Ecto neural progenitor cell (in vitro differentiated cells): ENCODE data around the gene CAMK4.

Experiments
- DNase-seq: peaks from one replicate; pipeline ENCODE4 v3.0.0-alpha.2; 2018; ENCODE audit warnings: low spot score

The CAMK4 gene

DNA sequence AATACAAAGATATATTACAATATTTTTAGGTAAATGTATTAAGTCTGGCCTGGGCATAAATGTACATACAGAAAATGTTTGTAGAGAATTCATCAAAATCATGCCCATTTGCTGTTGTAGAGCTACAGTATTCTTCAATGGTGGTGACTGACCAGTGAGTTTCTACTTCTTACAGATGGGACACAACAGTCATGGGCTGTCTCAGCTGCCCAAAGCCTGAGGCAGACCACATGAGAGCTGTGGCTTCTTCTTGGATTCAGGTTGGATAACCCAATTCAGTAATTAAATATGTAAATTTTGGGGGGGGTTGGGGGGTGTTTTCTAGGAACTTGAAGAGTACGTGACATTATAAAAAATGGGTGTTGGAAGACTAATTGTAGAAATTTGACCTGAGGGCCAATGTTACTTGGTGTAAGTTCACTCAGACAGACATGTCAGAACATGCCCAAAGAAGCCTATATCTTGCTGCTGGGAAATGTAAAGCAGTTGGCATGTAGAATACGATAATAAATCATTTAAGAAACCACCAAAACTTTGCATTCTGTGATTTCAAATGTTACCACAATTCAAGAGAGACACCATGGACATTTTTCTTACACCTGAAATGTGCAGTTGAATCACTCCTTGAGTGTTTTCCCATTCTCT, 270.3 kb downstream of the CAMK4 start:
- DNase-seq = no peak

DNA sequence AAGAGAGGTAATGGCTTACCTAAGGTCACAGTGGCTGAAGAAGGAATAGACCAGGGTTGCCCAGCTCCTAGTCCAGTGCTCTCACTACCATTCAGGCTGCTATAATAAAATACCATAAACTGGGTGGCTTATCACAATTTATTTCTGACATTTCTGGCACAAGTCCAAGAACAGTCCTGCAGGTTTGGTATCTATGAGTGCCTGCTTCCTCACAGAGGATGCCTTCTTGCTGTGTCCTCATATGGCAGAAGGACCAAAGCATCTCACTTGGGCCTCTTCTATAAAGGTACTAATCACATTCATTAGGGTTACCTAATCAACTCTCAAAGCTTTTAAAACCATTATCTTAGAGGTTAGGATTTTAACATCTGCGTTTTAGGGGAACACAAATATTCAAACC, 271.0 kb downstream of the CAMK4 start:
- no peak for DNase-seq

GRCh38 chr5:111498346-111498745, 274.2 kb downstream of the CAMK4 start:
- no peak for DNase-seq

- DNase-seq = no peak
Observed at GRCh38 chr5:111502956-111503355, 278.8 kb downstream of the CAMK4 start.

GRCh38 chr5:111505096-111505495, 280.9 kb downstream of the CAMK4 start:
- DNase-seq = no peak

DNA sequence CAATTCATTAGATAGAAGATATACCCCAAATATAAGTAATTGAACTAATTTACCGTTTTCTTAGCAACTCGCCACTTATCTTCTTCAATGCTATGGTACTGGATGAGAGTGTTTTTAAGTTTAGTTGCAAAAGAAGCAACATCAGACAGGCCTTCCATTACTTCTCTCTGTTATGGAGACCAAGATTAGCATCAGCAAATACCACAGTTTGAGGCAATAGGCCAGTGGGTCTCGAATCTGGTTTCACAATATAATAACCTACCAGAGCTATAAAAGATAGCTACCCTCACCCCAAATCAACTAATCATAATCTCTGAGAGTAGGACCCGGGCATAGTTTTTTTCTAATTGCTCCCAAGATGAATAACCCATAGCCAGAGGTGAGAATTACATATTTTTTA, 283.1 kb downstream of the CAMK4 start:
- DNase-seq = no peak

DNA sequence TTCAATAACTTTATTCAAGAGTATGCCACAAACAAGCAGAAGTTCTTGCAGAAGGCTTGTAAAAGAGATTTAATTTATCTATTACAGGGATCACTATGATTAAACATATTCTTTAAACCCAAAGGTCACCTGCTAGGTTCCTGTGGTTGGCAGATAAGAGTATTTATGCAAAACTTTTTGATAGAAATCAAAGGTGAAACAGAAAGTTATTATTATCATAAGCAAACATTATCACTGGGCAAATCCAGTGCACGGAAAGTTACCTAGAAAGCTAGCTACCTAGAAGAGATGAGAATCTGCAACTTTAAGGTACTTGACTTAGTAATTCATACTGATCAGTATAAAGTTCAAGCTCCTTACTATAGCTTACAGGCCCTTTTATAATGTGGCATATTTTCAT, 284.9 kb downstream of the CAMK4 start:
- DNase-seq = no peak

GRCh38 chr5:111511174-111511830, 287.1 kb downstream of the CAMK4 start:
- DNase-seq = no peak

- no peak for DNase-seq
Observed at GRCh38 chr5:111511831-111512374, 287.7 kb downstream of the CAMK4 start.

GRCh38 chr5:111512375-111513130, 288.4 kb downstream of the CAMK4 start, which contains the start of gene STARD4:
STARD4 (minus strand) TSS chr5:111512535; CDS start chr5:111507433, 5,102 bp downstream.
- peak; percentile 98 for DNase-seq

DNA sequence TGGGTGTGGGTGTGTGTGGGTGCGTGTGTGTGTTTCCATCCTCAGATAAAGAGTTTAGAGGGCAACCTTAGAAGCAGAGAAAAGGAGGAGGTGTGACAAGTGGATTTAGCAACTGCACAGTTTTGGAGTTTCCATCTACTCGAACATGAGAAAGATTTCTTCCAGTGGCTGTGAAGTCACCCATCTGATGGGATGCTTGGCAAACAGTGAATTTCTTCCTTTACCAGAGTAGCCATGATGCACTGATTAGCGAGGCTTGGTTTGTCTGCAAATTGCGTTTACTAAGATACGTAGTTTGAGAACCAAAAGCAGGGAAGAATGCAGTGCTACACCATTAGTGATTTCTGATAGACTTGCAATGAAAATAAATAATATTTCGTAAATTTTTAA, 288.9 kb downstream of the CAMK4 start:
- no peak for DNase-seq

GRCh38 chr5:111514087-111514486, 289.9 kb downstream of the CAMK4 start:
- DNase-seq = no peak

DNA sequence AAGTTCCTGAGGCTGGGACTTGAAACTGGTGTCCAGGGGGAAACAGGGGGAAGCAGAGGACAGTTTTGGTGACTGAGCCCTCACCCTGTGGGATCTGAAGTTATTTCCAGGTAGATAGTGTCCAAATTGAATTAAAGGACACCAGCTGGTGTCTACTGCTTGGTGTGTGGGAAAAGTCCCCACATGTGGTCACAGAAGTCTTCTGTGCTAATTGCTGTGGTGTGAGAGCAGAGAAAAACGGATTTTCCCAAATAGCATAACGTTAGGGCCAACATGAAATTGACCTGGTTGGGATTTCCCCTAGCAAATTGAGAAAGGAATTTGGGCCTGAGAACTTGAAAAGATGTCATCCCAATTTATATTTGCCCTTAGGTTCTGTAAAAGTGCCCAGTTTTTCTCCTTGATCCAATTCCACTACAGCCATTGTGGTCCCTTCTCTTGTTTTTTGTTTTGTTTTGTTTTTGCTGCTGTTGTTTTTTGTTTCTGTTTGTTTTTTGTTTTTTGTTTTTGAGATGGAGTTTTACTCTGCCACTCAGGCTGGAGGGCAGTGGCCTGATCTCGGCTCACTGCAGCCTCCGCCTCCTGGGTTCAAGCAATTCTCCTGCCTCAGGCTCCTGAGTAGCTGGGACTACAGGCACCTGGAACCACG, 293.8 kb downstream of the CAMK4 start:
- no peak for DNase-seq

GRCh38 chr5:111518777-111519176, 294.6 kb downstream of the CAMK4 start:
- no peak for DNase-seq

GRCh38 chr5:111520908-111521307, 296.7 kb downstream of the CAMK4 start:
- DNase-seq = no peak

DNA sequence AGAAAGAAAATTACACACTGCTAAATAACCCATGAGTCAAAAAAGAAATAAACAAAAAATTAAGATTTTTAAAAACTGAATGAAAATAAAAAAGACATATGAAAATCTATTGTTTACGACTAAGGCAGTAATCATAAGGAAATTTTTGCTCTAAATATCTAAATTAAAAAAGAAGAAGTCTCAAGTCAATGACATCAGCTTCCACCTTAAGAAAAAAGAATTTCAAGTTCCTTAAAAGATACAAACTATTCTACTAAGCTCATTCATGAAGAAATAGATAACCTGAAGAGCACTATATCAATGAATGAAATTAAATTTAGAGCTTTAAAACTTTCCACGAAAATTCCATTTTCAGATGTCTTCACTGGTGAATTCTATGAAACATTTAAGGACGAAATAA, 303.9 kb downstream of the CAMK4 start:
- no peak for DNase-seq

- no peak for DNase-seq
Observed at GRCh38 chr5:111530298-111530740, 306.1 kb downstream of the CAMK4 start.

DNA sequence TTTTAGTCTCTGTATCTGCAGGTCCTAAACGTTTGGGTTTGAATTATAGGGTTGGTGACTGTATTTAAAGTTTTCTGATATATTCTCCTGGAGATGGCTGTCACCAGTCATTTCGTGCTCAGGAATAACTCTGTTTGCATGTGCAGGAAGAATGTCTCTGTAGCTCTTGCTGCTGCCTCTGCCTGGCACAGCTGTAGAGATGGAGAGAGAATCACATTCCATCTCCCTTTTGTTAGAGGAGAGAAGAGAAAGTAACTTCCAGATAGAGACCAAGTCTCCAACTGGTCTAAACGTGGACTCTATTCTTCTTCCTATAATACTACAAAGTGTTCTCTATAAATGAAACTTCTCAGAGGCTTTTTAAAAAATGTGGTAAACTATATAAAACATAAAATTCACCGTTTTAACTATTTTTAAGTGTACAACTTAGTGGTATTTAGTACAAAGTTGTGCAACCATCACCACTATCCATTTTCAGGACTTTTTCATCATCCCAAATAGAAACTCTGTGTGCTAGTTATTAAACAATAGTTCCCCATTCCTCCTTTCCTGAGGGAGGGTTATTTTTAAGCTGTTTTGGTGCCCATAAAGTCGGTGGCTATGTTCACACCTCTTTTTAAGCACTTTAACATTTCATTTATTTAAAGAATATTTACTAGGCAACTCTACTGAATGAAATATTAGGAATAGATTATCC, 308.9 kb downstream of the CAMK4 start:
- no peak for DNase-seq

- DNase-seq = no peak
Observed at GRCh38 chr5:111535879-111536549, 311.8 kb downstream of the CAMK4 start.

GRCh38 chr5:111537141-111538024, 313.2 kb downstream of the CAMK4 start:
- no peak for DNase-seq
